Measurements from ENCODE around the gene BET1L. TPM values are rescaled to one million over a fixed set of nuclear protein-coding genes. Genes with fewer than 3 reads are reported as not detected.

The BET1L gene
- polyA plus RNA-seq, 1 of the 3 experiments (the other 2 are of a cell fraction), result 56.9 TPM

GRCh38 chr11:209275-210121 lies 2.3 kb upstream of the BET1L start:
- peaks cover 29% of the 10 kb centered on the region for H4K20me1 ChIP-seq (ENCODE audit: insufficient read depth)
- WGBS (ENCODE audit: low lambda C conversion rate), result 51% methylated on average over 12 of the region's 29 CpGs

DNA sequence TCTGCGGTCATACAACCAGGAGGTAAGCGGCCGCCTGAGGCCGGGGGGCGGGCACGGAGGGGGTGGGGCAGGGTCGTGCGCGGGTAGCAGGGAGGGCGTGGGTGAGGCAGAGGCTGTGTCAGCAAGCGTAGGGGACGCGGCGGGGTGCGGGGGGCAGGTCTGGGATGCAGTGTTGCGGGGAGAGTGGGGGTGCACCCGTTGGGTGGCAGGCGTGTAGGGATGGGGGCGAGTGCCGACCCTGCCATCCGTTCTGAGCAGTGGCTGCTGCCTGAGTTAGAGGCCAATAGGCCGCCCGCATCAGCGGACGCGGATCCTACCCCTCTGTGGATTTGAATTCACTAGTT lies 1.7 kb upstream of the BET1L start:
- H3K9me3 ChIP-seq, result no peaks in the 10 kb centered on the region
- peaks cover 11% of the 10 kb centered on the region for H3F3A ChIP-seq (replicated peaks; ENCODE audit: insufficient read depth)
- no peaks in the 10 kb centered on the region for H3K9me2 ChIP-seq
- H3K79me2 ChIP-seq (ENCODE audit: insufficient read depth), result peaks cover 78% of the 10 kb centered on the region
- CTCF ChIA-PET, result no interaction called here
- TF ChIP-seq NRF1 (IDR thresholded peaks at IDR 0.05; ENCODE audit: low read depth, low read length) (no peak), EZH2phosphoT487 (IDR thresholded peaks at IDR 0.05; ENCODE audit: borderline replicate concordance, low read depth) (no peak), MEF2A (IDR thresholded peaks at IDR 0.05; ENCODE audit: borderline replicate concordance, low read depth) (no peak), FOXM1 (IDR thresholded peaks at IDR 0.05; ENCODE audit: low read depth) (no peak), ELF1 (IDR thresholded peaks at IDR 0.05) (no peak), RXRA (IDR thresholded peaks at IDR 0.05; ENCODE audit: borderline replicate concordance, low read depth) (no peak), USF2 (IDR thresholded peaks at IDR 0.05; ENCODE audit: borderline replicate concordance, low read depth, low read length) (no peak), CHD2 (IDR thresholded peaks at IDR 0.05; ENCODE audit: low read length, partially characterized antibody) (no peak), SMC3 (IDR thresholded peaks at IDR 0.05; ENCODE audit: low read depth, low read length) (no peak), TEAD4 (IDR thresholded peaks at IDR 0.05; ENCODE audit: borderline replicate concordance, insufficient read depth) (no peak)
- TF ChIP-seq, protein P1, sequence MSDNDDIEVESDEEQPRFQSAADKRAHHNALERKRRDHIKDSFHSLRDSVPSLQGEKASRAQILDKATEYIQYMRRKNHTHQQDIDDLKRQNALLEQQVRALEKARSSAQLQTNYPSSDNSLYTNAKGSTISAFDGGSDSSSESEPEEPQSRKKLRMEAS (IDR thresholded peaks at IDR 0.05; ENCODE audit: low read depth), result no peak
- peak overlapping the region; percentile 92 for H3K4me2 ChIP-seq
- H3K27me3 ChIP-seq (ENCODE audit: insufficient read depth), result no peaks in the 10 kb centered on the region
- H3K27ac ChIP-seq (ENCODE audit: low read depth in 2 of 2, low read length in 1 of 2), result peak overlapping the region; percentile 97 to 99
- peaks cover 15 to 32% of the 10 kb centered on the region in 2 experiments; a peak in 3 of 4 replicates for H3K4me1 ChIP-seq (ENCODE audit: control insufficient read depth in 1 of 2, insufficient read depth in 2 of 2, low read depth in 1 of 2, low read length in 1 of 2)
- no peak overlapping the region for H2AFZ ChIP-seq (ENCODE audit: low read depth)
- WGBS (ENCODE audit: low lambda C conversion rate), result 3% methylated on average over 6 of the region's 26 CpGs
- peak overlapping the region; percentile 78 to 97 for H3K4me3 ChIP-seq (ENCODE audit: low read depth in 2 of 2, low read length in 1 of 2)
- DNase-seq, result no peak
- H3K9ac ChIP-seq, result peak overlapping the region; percentile 99
- POLR2A ChIA-PET, result no interaction called here
- peaks cover 51 to 58% of the 10 kb centered on the region in 2 experiments for H3K36me3 ChIP-seq (replicated peaks in 1 of 2; ENCODE audit: control insufficient read depth in 1 of 2, insufficient read depth in 2 of 2, low read length in 1 of 2)
- H4K20me1 ChIP-seq (ENCODE audit: insufficient read depth), result peaks cover 35% of the 10 kb centered on the region

More at GRCh38 chr11:209275-210121, 2.3 kb upstream of the BET1L start:
- ChIA-PET POLR2A (no interaction called here), CTCF (interaction anchor here (0.6 kb wide), 1 partner anchor 154 kb away, joined by 3 read pairs; no protein-coding TSS in a partner anchor)
- Histone ChIP-seq H3K4me2 (peak overlapping the region; percentile 92), H3K27ac (ENCODE audit: low read depth in 2 of 2, low read length in 1 of 2) (peak overlapping the region; percentile 97 to 99; a peak in 3 of 4 replicates), H3K9ac (peak overlapping the region; percentile 99), H3K4me3 (ENCODE audit: low read depth in 2 of 2, low read length in 1 of 2) (peak overlapping the region; percentile 78 to 97), H3K36me3 (replicated peaks in 1 of 2; ENCODE audit: control insufficient read depth in 1 of 2, insufficient read depth in 2 of 2, low read length in 1 of 2) (peaks cover 47 to 59% of the 10 kb centered on the region in 2 experiments), H3K4me1 (ENCODE audit: control insufficient read depth in 1 of 2, insufficient read depth in 2 of 2, low read depth in 1 of 2, low read length in 1 of 2) (peaks cover 15 to 32% of the 10 kb centered on the region in 2 experiments; a peak in 3 of 4 replicates), H3K79me2 (ENCODE audit: insufficient read depth) (peaks cover 72% of the 10 kb centered on the region), H3K27me3 (ENCODE audit: insufficient read depth) (no peaks in the 10 kb centered on the region), H3K9me3 (no peaks in the 10 kb centered on the region), H2AFZ (ENCODE audit: low read depth) (no peak overlapping the region), H3K9me2 (no peaks in the 10 kb centered on the region), H3F3A (replicated peaks; ENCODE audit: insufficient read depth) (peaks cover 11% of the 10 kb centered on the region)
- TF ChIP-seq TAF1 (IDR thresholded peaks at IDR 0.05; ENCODE audit: borderline replicate concordance, low read depth, low read length) (no peak), GATA2 (CRISPR knock-in tag; IDR thresholded peaks at IDR 0.05) (no peak), IRF3 (IDR thresholded peaks at IDR 0.05; ENCODE audit: low read depth, low read length) (no peak), RFX5 (IDR thresholded peaks at IDR 0.05; ENCODE audit: low read length) (no peak)
- DNase-seq, result no peak
